TTC549 (cell line): ENCODE results near the gene MYD88.
A peak's percentile ranks its signal among the peaks of the same experiment; 100 is the strongest.

Experiments used
- FAIRE-seq: peaks from 2 replicates; lab custom pipeline; 2012; peaks lifted over from hg19 to GRCh38; lab: Jason Lieb, UNC

MYD88 gene

GRCh38 chr3:38142959-38143358, 4.5 kb downstream of the MYD88 start:
- no peak for FAIRE-seq

- FAIRE-seq = no peak
Observed at GRCh38 chr3:38143511-38143910, 5.0 kb downstream of the MYD88 start.

GRCh38 chr3:38146504-38146903, 8.0 kb downstream of the MYD88 start:
- FAIRE-seq = no peak

- no peak for FAIRE-seq
Observed at GRCh38 chr3:38147421-38147820, 9.0 kb downstream of the MYD88 start.

- no peak for FAIRE-seq
Observed at GRCh38 chr3:38148311-38148882, 9.9 kb downstream of the MYD88 start.

- no peak for FAIRE-seq
Observed at GRCh38 chr3:38149708-38150107, 11.2 kb downstream of the MYD88 start.

- FAIRE-seq = no peak
Observed at GRCh38 chr3:38150780-38151528, 12.5 kb downstream of the MYD88 start.

GRCh38 chr3:38151667-38152265, 13.3 kb downstream of the MYD88 start:
- no peak for FAIRE-seq

- FAIRE-seq = no peak
Observed at GRCh38 chr3:38152609-38153008, 14.1 kb downstream of the MYD88 start.

- FAIRE-seq = no peak
Observed at GRCh38 chr3:38153221-38153620, 14.8 kb downstream of the MYD88 start.

GRCh38 chr3:38154033-38154494, 15.6 kb downstream of the MYD88 start:
- no peak for FAIRE-seq

GRCh38 chr3:38154625-38155255, 16.3 kb downstream of the MYD88 start:
- FAIRE-seq = no peak

GRCh38 chr3:38155825-38156224, 17.4 kb downstream of the MYD88 start:
- no peak for FAIRE-seq

- FAIRE-seq = no peak
Observed at GRCh38 chr3:38157117-38157516, 18.7 kb downstream of the MYD88 start.

- no peak for FAIRE-seq
Observed at GRCh38 chr3:38157595-38157994, 19.1 kb downstream of the MYD88 start.

GRCh38 chr3:38158472-38158871, 20.0 kb downstream of the MYD88 start:
- no peak for FAIRE-seq

- FAIRE-seq = peak; percentile 5
Observed at GRCh38 chr3:38160704-38161103, 22.2 kb downstream of the MYD88 start.

- FAIRE-seq = no peak
Observed at GRCh38 chr3:38163117-38163840, 24.8 kb downstream of the MYD88 start.

GRCh38 chr3:38163841-38164642, 25.6 kb downstream of the MYD88 start:
- no peak for FAIRE-seq

GRCh38 chr3:38164643-38164951, 26.1 kb downstream of the MYD88 start:
- FAIRE-seq = no peak

- FAIRE-seq = peak; percentile 92
Observed at GRCh38 chr3:38164952-38165721, 26.7 kb downstream of the MYD88 start, which contains the start of gene OXSR1. OXSR1 (plus strand) TSS chr3:38165537; CDS start chr3:38165877, 340 bp downstream.
